Peyer's patch (tissue), 4 donors: ENCODE measurements around the gene SLC12A6. TPM values are rescaled to one million over a fixed set of nuclear protein-coding genes. Genes with fewer than 3 reads are reported as not detected.
A peak's percentile ranks its signal among the peaks of the same experiment; 100 is the strongest.

Experiments used
- DNase-seq, 3 donors: peaks; one replicate each; pipeline ENCODE4 v3.0.0-alpha.2; 2017 to 2019
- H3K27ac ChIP-seq, 4 donors: fragments of 200-600 bp; sonication (generic); one replicate each; pipeline ENCODE4 v1.5.1; 2016 to 2019
- H3K27me3 ChIP-seq, 2 donors: fragments of 200-600 bp; sonication (generic); one replicate each; pipeline ENCODE4 v1.5.1; 2019
- H3K36me3 ChIP-seq, 3 donors: fragments of 200-600 bp; sonication (generic); one replicate each; pipeline ENCODE4 v1.5.1; 2016 to 2019
- H3K4me1 ChIP-seq, 4 donors: fragments of 200-600 bp; sonication (generic); one replicate each; pipeline ENCODE4 v1.5.1; 2016 to 2019
- H3K4me3 ChIP-seq, 4 donors: fragments of 200-600 bp; sonication (generic); 1 replicate in 3 of 4; 2 replicates in 1 of 4; pipeline ENCODE4 v1.5.1; 2016 to 2019; ENCODE audit warnings: mild to moderate bottlenecking in 1 of 4
- H3K9me3 ChIP-seq, 4 donors: fragments of 200-600 bp; sonication (generic); one replicate each; pipeline ENCODE4 v1.5.1; 2016 to 2019; ENCODE audit warnings: mild to moderate bottlenecking in 1 of 4
- POLR2A ChIP-seq, 2 donors: fragments of 450-650 bp; IDR thresholded peaks; one replicate each; pipeline ENCODE4 v1.5.1; 2017; ENCODE audit warnings: antibody characterized with exemption in 2 of 2, mild to moderate bottlenecking in 2 of 2, moderate library complexity in 2 of 2
- total RNA-seq, 4 donors: library from RNA; depleted of rRNA; stranded (reverse); fragments of >200 nt; gene quantifications; one replicate each; pipeline ENCODE4 v1.1.0, GENCODE V29; 2016
- TF ChIP-seq, protein P1 (sequence below), 6 experiments: fragments of 450-650 bp in 4 of 6; fragments of 200-600 bp in 2 of 6; sonication (generic) in 1 of 6; IDR thresholded peaks; one replicate each; pipeline ENCODE4 v1.5.1; 2017 to 2019; ENCODE audit warnings: antibody characterized with exemption in 6 of 6, mild to moderate bottlenecking in 3 of 6, moderate library complexity in 1 of 6

The SLC12A6 gene
- total RNA-seq, 4 donors from 2014 or later: 48.7 to 111 (median 54.1) TPM

- Histone ChIP-seq H3K27me3 (no peaks in the 10 kb centered on the region), H3K9me3 (no peaks in the 10 kb centered on the region), H3K27ac (no peak overlapping the region), H3K4me1 (peaks cover 0 to 14% (median 0%) of the 10 kb centered on the region in 4 donors), H3K4me3 (peak overlapping the region in 3 of 4 donors; percentile 67 to 85 (median 71)), H3K36me3 (peaks cover 0 to 11% (median 0%) of the 10 kb centered on the region in 3 donors)
- no peak for TF ChIP-seq POLR2A (IDR thresholded peaks at IDR 0.05)
- TF ChIP-seq, protein P1, sequence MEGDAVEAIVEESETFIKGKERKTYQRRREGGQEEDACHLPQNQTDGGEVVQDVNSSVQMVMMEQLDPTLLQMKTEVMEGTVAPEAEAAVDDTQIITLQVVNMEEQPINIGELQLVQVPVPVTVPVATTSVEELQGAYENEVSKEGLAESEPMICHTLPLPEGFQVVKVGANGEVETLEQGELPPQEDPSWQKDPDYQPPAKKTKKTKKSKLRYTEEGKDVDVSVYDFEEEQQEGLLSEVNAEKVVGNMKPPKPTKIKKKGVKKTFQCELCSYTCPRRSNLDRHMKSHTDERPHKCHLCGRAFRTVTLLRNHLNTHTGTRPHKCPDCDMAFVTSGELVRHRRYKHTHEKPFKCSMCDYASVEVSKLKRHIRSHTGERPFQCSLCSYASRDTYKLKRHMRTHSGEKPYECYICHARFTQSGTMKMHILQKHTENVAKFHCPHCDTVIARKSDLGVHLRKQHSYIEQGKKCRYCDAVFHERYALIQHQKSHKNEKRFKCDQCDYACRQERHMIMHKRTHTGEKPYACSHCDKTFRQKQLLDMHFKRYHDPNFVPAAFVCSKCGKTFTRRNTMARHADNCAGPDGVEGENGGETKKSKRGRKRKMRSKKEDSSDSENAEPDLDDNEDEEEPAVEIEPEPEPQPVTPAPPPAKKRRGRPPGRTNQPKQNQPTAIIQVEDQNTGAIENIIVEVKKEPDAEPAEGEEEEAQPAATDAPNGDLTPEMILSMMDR (IDR thresholded peaks at IDR 0.05): no peak
- no peak for DNase-seq
These were observed 4.0 kb upstream of the SLC12A6 start for GRCh38 chr15:34341381-34342212.

DNA sequence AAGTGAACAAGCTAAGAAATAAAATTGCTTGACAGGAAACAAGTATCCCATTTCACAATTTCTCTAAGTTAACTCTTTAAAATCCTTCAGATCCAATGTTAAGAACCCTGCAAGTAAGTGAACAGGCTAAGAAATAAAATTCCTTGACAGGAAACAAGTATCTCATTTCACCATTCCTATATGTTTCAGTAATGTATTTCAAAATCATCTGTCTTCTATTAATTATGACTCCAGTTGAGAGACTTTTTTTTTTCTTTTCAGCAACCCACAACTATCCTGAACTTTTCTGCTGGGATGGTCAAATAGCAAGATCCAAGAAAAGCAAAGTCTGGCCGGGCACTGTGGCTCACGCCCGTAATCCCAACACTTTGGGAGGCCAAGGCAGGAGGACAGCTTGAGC is 2.4 kb upstream of the SLC12A6 start:
- peaks cover 0 to 20% (median 0%) of the 10 kb centered on the region in 4 donors for H3K4me1 ChIP-seq
- no peaks in the 10 kb centered on the region for H3K9me3 ChIP-seq
- no peak for DNase-seq
- no peak overlapping the region for H3K27ac ChIP-seq
- TF ChIP-seq, protein P1 (IDR thresholded peaks at IDR 0.05): no peak
- TF ChIP-seq POLR2A (IDR thresholded peaks at IDR 0.05): no peak
- H3K4me3 ChIP-seq: no peak overlapping the region
- H3K27me3 ChIP-seq: no peaks in the 10 kb centered on the region
- peaks cover 0 to 11% (median 0%) of the 10 kb centered on the region in 3 donors for H3K36me3 ChIP-seq

GRCh38 chr15:34338347-34338746 is 766 bp upstream of the SLC12A6 start:
- peak overlapping the region in 3 of 4 donors; percentile 78 to 87 (median 79) for H3K4me3 ChIP-seq
- H3K36me3 ChIP-seq: peaks cover 0 to 11% (median 0%) of the 10 kb centered on the region in 3 donors
- peaks cover 0 to 20% (median 0%) of the 10 kb centered on the region in 4 donors for H3K4me1 ChIP-seq
- peak overlapping the region in 2 of 4 donors; percentile 88 to 98 for H3K27ac ChIP-seq
- peak in 1 of 3 donors; percentile 31 for DNase-seq
- H3K27me3 ChIP-seq: no peaks in the 10 kb centered on the region
- TF ChIP-seq, protein P1 (IDR thresholded peaks at IDR 0.05): no peak
- TF ChIP-seq POLR2A (IDR thresholded peaks at IDR 0.05): no peak
- no peaks in the 10 kb centered on the region for H3K9me3 ChIP-seq

GRCh38 chr15:34336991-34337556 is 507 bp downstream of the SLC12A6 start:
- DNase-seq: peak in 2 of 3 donors; percentile 59 to 67
- peak overlapping the region; percentile 78 to 87 (median 78) for H3K4me3 ChIP-seq
- peak overlapping the region; percentile 88 to 98 (median 92) for H3K27ac ChIP-seq
- no peaks in the 10 kb centered on the region for H3K27me3 ChIP-seq
- peaks cover 0 to 11% (median 0%) of the 10 kb centered on the region in 3 donors for H3K36me3 ChIP-seq
- H3K4me1 ChIP-seq: peaks cover 0 to 19% (median 0%) of the 10 kb centered on the region in 4 donors
- H3K9me3 ChIP-seq: no peaks in the 10 kb centered on the region
- TF ChIP-seq POLR2A (IDR thresholded peaks at IDR 0.05): no peak
- TF ChIP-seq, protein P1 (IDR thresholded peaks at IDR 0.05): no peak

DNA sequence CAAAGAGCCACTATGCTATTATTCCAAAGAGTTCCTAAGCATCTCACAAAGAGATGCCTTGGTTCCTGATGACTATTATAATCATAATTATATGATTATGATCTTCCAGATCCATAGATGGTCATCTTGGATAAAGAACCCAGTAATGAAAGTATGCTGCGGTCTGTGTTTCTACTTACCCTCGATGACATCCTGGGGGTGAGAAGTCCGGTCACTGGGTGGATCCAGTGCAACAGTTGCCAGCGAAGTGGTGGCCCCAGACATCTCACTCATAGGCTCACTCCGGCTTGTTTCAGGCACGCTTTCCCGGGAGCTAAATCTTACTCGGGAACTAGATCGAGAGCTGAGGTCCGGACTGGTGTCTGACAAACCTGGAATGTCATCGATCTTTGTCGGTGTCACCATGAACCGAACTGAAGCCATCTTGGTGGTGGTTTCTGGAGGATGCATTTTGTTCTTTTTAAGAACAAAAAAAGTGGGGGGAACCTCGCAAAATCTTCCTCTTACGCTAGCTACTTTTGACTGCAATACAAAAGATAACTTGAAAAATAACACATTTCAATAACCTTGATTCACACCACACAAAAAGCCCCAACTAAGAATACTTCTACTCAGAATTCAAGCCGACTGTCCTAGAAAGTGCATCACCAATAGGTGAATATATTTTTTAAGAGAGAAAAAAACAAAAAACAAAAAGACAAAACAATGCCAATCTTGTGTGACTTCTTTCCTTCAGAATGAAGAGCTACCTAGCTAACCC is 1.2 kb downstream of the SLC12A6 start:
- H3K36me3 ChIP-seq: peaks cover 0 to 11% (median 0%) of the 10 kb centered on the region in 3 donors
- peak overlapping the region; percentile 78 to 87 (median 78) for H3K4me3 ChIP-seq
- H3K9me3 ChIP-seq: no peaks in the 10 kb centered on the region
- DNase-seq: peak in 2 of 3 donors; percentile 52 to 61
- peaks cover 0 to 12% (median 0%) of the 10 kb centered on the region in 4 donors for H3K4me1 ChIP-seq
- no peaks in the 10 kb centered on the region for H3K27me3 ChIP-seq
- H3K27ac ChIP-seq: peak overlapping the region; percentile 88 to 98 (median 92)
- TF ChIP-seq, protein P1 (IDR thresholded peaks at IDR 0.05): no peak
- TF ChIP-seq POLR2A (IDR thresholded peaks at IDR 0.05): no peak
